ENCODE measurements around the gene OAS1. TPM values are rescaled to one million over a fixed set of nuclear protein-coding genes. Genes with fewer than 3 reads are reported as not detected.
A peak's percentile ranks its signal among the peaks of the same experiment; 100 is the strongest.
"Not testable (repeated sequence)": the region's sequence is repeated elsewhere in the genome, so short reads cannot be mapped to it uniquely, and the experiment has no call there.

The OAS1 gene
- total RNA-seq, 1 donor from 2014 or later = 17.8 TPM

DNA sequence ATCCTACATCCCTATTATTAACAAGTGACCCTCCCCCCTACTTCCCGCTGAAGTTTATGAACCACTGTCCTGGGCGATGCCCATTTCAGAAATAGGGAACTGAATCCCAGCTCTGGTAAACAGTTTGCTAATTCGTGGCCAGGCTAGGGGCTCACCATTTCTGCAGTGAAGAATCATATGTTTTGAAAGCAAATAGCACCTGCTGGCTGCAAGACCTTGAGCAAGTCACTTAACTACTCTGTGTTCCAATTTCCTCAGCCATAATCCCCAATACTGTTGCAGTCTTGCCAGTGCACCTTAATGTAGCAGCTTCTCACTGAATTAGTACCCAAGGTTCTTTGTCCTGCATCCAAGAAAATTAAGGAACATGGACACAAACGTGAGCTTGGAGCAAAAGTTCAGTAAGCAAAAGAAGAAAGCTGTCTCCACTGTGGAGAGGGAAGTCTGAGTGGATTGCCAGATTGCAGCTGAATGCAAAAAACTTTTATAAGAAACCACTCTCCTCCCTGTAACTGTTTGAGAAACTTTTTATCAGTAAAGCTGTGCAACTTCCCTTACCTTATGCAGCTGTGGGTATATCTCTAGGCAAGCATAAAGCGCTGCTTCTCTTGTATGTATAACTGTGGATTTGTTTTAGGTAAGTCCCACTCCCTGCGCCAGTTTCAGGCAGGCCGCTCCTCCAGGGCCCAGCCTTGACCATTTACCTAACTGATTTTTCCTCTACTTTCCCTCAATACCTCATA is 824 bp downstream of the OAS1 start:
- peak overlapping the region; percentile 96 for H3K4me3 Mint-ChIP-seq (ENCODE audit: low read depth)
- intact Hi-C loops (cut with micrococcal nuclease) = loop anchor here (2.0 to 10.0 kb wide), 2 partner anchors 71 to 227 kb away; partner anchors contain the start of genes OAS2 and RASAL1
- peaks cover 40% of the 10 kb centered on the region for H3K36me3 Mint-ChIP-seq (ENCODE audit: low read depth)
- peaks cover 50% of the 10 kb centered on the region for H3K4me1 Mint-ChIP-seq (ENCODE audit: low read depth)
- H3K9me3 Mint-ChIP-seq = peaks cover 9% of the 10 kb centered on the region
- DNase-seq (ENCODE audit: low spot score) = no peak
- peak overlapping the region; percentile 95 for H3K27ac Mint-ChIP-seq
- no peaks in the 10 kb centered on the region for H3K27me3 Mint-ChIP-seq (ENCODE audit: low read depth)

DNA sequence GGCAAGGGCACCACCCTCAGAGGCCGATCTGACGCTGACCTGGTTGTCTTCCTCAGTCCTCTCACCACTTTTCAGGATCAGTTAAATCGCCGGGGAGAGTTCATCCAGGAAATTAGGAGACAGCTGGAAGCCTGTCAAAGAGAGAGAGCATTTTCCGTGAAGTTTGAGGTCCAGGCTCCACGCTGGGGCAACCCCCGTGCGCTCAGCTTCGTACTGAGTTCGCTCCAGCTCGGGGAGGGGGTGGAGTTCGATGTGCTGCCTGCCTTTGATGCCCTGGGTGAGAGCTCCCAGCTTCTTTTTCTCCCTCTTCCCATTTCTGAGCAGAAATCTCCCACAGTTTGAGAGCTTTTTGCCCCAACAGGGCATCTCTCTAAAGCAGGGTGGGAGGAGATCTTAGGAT is 1.8 kb downstream of the OAS1 start:
- intact Hi-C loops (cut with micrococcal nuclease) = loop anchor here (2.0 to 10.0 kb wide), 2 partner anchors 70 to 226 kb away; partner anchors contain the start of genes OAS2 and RASAL1
- peaks cover 50% of the 10 kb centered on the region for H3K36me3 Mint-ChIP-seq (ENCODE audit: low read depth)

DNA sequence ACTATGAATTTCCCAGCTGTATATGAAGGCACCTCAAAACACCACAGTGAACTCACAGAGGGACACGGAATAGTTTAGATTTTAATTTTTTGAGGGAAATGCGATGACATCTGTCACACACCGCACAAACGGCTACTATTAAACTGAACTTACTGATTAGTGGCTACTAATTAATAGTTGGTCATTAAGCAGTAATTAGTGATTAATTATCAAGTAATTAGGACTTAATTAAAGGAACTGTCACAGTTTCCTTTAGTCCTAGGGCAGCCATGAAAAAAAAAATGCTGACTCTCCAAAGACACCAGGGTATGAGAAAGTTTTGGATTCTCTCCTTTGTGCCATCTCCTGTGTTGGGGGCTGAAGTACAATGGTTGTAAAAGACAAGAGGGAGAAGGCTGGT is 2.9 kb downstream of the OAS1 start:
- Mint-ChIP-seq H3K4me3 (ENCODE audit: low read depth) (no peak overlapping the region), H3K9me3 (peaks cover 27% of the 10 kb centered on the region), H3K36me3 (ENCODE audit: low read depth) (peaks cover 60% of the 10 kb centered on the region), H3K27ac (no peak overlapping the region), H3K27me3 (ENCODE audit: low read depth) (no peaks in the 10 kb centered on the region), H3K4me1 (ENCODE audit: low read depth) (peaks cover 40% of the 10 kb centered on the region)
- intact Hi-C loops (cut with micrococcal nuclease) = loop anchor here (2.0 to 10.0 kb wide), 2 partner anchors 69 to 225 kb away; partner anchors contain the start of genes OAS2 and RASAL1
- no peak for DNase-seq (ENCODE audit: low spot score)

More for the DNA sequence above, 1.8 kb downstream of the OAS1 start:
- Mint-ChIP-seq H3K9me3 (peaks cover 19% of the 10 kb centered on the region), H3K27ac (peak overlapping the region; percentile 56), H3K4me3 (ENCODE audit: low read depth) (peak overlapping the region; percentile 96), H3K4me1 (ENCODE audit: low read depth) (peaks cover 45% of the 10 kb centered on the region), H3K27me3 (ENCODE audit: low read depth) (no peaks in the 10 kb centered on the region)
- DNase-seq (ENCODE audit: low spot score) = no peak

DNA sequence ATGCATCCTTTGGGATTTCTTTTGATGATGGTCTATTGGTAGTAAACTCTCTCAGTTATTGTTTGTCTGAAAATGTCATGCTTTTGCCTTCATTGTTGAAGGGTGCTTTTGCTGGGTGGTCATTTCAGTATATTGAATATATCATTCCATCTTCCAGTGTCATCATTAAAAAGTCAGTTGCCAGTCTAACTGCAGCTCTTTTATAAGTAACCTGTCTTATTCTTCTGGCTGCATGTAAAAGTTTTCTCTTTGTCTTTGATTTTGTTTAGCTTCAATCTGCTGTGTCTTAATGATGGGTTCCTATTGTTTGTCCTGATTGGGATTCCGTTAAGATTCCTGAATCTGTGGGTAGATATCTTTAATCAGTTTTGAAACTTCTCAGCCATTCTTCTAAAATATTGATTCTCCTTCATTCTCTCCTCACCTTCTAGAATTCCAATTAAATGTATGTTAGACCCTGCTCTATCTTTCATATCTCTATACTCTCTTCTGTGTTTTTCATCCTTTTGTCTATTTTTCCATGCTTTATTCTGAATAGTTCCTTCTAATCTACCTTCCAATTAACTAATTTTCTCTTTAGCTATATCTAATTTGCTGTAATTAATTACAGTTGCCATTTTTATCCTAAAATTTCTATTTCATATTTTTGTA is 6.4 kb downstream of the OAS1 start:
- H3K4me1 Mint-ChIP-seq (ENCODE audit: low read depth) = peaks cover 29% of the 10 kb centered on the region
- no peak overlapping the region for H3K4me3 Mint-ChIP-seq (ENCODE audit: low read depth)
- H3K36me3 Mint-ChIP-seq (ENCODE audit: low read depth) = peaks cover 93% of the 10 kb centered on the region
- no peak overlapping the region for H3K27ac Mint-ChIP-seq
- intact Hi-C loops (cut with micrococcal nuclease) = no loop called here
- H3K9me3 Mint-ChIP-seq = peaks cover 31% of the 10 kb centered on the region
- no peaks in the 10 kb centered on the region for H3K27me3 Mint-ChIP-seq (ENCODE audit: low read depth)
- DNase-seq (ENCODE audit: low spot score) = no peak

DNA sequence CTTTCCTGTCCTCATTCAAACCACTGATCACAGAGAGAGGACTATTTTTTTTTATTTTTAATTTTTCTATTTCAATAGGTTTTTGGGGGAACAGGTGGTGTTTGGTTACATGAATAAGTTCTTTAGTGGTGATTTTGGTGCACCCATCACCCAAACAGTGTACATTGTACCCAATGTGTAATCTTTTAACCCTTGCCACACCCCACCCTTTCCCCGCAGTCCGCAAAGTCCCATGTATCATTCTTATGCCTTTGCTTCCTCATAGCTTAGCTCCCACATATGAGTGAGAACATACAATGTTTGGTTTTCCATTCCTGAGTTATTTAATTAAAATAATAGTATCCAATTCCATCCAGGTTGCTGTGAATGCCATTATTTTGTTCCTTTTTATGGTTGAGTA is 7.1 kb downstream of the OAS1 start:
- DNase-seq (ENCODE audit: low spot score); H3K4me3 Mint-ChIP-seq (ENCODE audit: low read depth); H3K27me3 Mint-ChIP-seq (ENCODE audit: low read depth); intact Hi-C loops (cut with micrococcal nuclease); H3K27ac Mint-ChIP-seq: not testable (repeated sequence)
- Mint-ChIP-seq H3K36me3 (ENCODE audit: low read depth) (peaks cover 94% of the 10 kb centered on the region), H3K9me3 (peaks cover 31% of the 10 kb centered on the region), H3K4me1 (ENCODE audit: low read depth) (peaks cover 22% of the 10 kb centered on the region)

DNA sequence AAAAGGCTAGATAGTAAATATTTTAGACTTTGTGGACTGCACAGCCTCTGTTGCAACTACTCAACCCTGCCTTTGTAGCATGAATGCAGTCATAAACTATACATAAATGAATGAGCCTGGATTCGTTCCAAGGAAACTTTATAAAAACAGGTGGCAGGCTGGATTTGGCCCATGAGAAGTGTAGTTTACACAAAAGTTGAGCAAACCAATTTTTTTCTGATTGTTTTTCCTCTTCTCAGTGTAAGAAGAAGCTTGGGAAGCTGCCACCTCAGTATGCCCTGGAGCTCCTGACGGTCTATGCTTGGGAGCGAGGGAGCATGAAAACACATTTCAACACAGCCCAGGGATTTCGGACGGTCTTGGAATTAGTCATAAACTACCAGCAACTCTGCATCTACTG is 9.5 kb downstream of the OAS1 start:
- Mint-ChIP-seq H3K36me3 (ENCODE audit: low read depth) (peaks cover 91% of the 10 kb centered on the region), H3K4me1 (ENCODE audit: low read depth) (peaks cover 10% of the 10 kb centered on the region), H3K27me3 (ENCODE audit: low read depth) (no peaks in the 10 kb centered on the region), H3K9me3 (peaks cover 26% of the 10 kb centered on the region), H3K27ac (no peak overlapping the region), H3K4me3 (ENCODE audit: low read depth) (no peak overlapping the region)
- intact Hi-C loops (cut with micrococcal nuclease) = no loop called here
- no peak for DNase-seq (ENCODE audit: low spot score)

DNA sequence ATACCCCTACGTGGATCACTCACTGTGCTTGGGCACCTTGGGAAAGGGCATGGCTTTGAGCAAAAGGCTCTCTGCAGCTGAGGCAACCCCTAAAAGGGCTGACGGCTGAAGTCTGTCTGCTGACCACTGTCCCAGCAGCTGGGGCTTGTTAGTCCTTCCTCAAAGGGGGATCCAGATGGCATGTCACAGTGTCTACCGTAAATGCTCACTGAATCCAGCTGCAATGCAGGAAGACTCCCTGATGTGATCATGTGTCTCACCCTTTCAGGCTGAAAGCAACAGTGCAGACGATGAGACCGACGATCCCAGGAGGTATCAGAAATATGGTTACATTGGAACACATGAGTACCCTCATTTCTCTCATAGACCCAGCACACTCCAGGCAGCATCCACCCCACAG is 12.4 kb downstream of the OAS1 start:
- Mint-ChIP-seq H3K36me3 (ENCODE audit: low read depth) (peaks cover 76% of the 10 kb centered on the region), H3K4me1 (ENCODE audit: low read depth) (peaks cover 13% of the 10 kb centered on the region), H3K27ac (no peak overlapping the region), H3K9me3 (peaks cover 10% of the 10 kb centered on the region), H3K4me3 (ENCODE audit: low read depth) (no peak overlapping the region), H3K27me3 (ENCODE audit: low read depth) (no peaks in the 10 kb centered on the region)
- DNase-seq (ENCODE audit: low spot score) = no peak
- intact Hi-C loops (cut with micrococcal nuclease) = no loop called here

DNA sequence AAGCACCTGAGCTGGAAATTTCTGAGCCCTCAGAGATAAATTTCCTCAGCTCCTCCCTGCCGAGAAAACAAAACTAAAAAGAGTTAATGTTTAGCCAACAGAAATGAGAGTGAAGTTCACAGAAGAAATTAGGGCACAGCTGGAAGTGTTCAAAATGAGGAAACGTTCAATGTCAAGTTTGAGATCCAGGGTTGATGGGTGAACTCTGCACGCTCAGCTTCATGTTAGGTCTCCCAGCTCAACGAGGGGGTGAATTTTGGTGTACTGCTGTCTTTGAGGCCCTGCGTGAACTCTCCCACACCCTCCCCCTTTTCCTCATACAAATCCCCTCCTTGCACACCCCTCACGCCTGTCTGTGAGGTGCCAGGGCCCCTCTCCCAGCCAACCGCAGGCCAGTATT is 18.2 kb downstream of the OAS1 start:
- no peak overlapping the region for H3K27ac Mint-ChIP-seq

DNA sequence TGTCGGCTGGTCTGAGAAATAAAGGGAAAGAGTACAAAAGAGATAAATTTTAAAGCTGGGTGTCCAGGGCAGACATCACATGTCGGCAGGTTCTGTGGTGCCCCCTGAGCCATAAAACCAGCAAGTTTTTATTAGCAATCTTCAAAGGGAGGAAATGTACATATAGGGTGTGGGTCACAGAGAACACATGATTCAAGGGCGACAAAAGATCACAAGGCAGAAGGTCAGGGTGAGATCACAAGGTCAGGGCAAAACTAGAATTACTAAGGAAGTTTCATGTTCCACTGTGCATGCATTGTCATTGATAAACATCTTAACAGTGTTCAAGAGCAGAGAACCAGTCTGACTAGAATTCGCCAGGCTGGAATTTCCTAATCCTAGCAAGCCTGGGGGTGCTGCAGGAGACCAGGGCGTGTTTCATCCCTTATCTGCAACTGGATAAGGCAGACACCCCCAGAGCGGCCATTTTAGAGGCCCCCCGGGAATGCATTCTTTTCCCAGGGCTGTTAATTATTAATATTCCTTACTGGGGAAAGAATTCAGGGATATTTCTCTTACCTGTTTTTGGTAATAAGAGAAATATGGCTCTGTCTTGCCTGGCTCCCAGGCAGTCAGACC is 19.8 kb downstream of the OAS1 start:
- H3K27me3 Mint-ChIP-seq (ENCODE audit: low read depth); H3K4me1 Mint-ChIP-seq (ENCODE audit: low read depth); intact Hi-C loops (cut with micrococcal nuclease); DNase-seq (ENCODE audit: low spot score); H3K4me3 Mint-ChIP-seq (ENCODE audit: low read depth): not testable (repeated sequence)
- Mint-ChIP-seq H3K9me3 (peaks cover 10% of the 10 kb centered on the region), H3K27ac (peak overlapping the region; percentile 6), H3K36me3 (ENCODE audit: low read depth) (peaks cover 38% of the 10 kb centered on the region)

More for the DNA sequence above, 18.2 kb downstream of the OAS1 start:
- H3K27me3 Mint-ChIP-seq (ENCODE audit: low read depth) = no peaks in the 10 kb centered on the region
- H3K36me3 Mint-ChIP-seq (ENCODE audit: low read depth) = peaks cover 49% of the 10 kb centered on the region
- no peak for DNase-seq (ENCODE audit: low spot score)
- peaks cover 6% of the 10 kb centered on the region for H3K4me1 Mint-ChIP-seq (ENCODE audit: low read depth)
- intact Hi-C loops (cut with micrococcal nuclease) = no loop called here
- H3K9me3 Mint-ChIP-seq = peaks cover 10% of the 10 kb centered on the region
- H3K4me3 Mint-ChIP-seq (ENCODE audit: low read depth) = no peak overlapping the region

DNA sequence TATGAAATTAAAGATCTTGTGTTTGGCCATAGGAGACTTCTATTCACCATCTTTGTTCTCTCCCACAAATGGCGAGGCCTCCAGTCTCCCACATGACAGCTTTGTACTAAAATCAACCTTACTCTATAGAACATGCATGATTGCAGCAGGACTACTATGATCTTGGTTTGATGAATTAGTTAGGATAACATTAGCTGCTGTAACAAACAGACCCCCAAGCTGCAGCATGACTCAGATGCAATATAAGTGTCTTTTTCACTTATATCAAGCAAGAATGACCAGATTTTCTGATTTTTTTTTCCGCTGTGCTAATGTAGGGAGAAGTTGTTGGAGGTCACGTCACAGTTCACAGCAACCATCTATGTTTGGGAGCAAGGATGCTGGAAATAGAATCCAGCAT is 20.7 kb downstream of the OAS1 start:
- DNase-seq (ENCODE audit: low spot score) = no peak
- Mint-ChIP-seq H3K36me3 (ENCODE audit: low read depth) (peaks cover 30% of the 10 kb centered on the region), H3K27me3 (ENCODE audit: low read depth) (no peaks in the 10 kb centered on the region), H3K4me3 (ENCODE audit: low read depth) (no peak overlapping the region), H3K4me1 (ENCODE audit: low read depth) (peaks cover 6% of the 10 kb centered on the region), H3K27ac (no peak overlapping the region), H3K9me3 (peaks cover 10% of the 10 kb centered on the region)
- intact Hi-C loops (cut with micrococcal nuclease) = no loop called here

DNA sequence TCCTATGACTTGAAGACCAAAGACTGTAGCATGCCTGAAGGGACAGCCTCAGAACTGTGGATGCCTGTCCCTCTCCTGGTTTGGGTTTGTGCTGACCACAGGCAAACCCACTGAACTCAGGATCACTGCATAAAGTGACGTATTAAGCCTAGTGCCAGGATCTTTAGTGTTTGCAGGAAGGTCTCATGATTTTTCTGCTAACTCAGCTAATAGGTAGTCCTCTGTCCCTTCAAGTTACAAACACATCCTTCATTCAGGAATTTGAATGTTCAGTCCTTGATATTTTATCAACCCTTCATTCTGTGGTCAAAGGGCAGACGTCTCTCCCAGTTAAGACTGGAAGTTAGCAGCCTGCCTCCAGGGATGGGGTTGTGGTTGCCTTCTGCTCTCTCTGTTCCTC is 21.2 kb downstream of the OAS1 start:
- peaks cover 10% of the 10 kb centered on the region for H3K9me3 Mint-ChIP-seq
- no peak for DNase-seq (ENCODE audit: low spot score)
- H3K36me3 Mint-ChIP-seq (ENCODE audit: low read depth) = peaks cover 30% of the 10 kb centered on the region
- no peak overlapping the region for H3K27ac Mint-ChIP-seq
- intact Hi-C loops (cut with micrococcal nuclease) = no loop called here
- H3K4me3 Mint-ChIP-seq (ENCODE audit: low read depth) = no peak overlapping the region
- no peaks in the 10 kb centered on the region for H3K27me3 Mint-ChIP-seq (ENCODE audit: low read depth)
- H3K4me1 Mint-ChIP-seq (ENCODE audit: low read depth) = peaks cover 6% of the 10 kb centered on the region

DNA sequence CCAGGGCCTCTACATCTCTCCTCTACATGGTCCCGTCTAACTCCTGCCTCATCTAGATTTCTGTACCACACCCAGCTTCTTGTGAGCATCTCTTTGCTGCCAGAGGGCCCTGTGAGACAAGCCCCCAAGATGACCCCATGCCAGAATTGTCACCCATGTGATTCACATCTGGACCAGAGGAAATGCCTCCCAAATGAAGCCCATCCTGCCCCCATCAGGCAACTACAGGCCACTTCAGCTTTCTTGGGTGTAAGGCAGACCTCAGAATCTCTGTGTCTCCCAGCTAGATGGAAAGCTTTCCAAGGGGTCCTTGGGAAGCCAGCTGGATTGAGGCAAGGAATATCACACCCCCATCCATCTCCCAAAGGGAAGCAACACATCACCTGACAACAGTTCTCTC is 22.2 kb downstream of the OAS1 start:
- no peak overlapping the region for H3K4me3 Mint-ChIP-seq (ENCODE audit: low read depth)
- intact Hi-C loops (cut with micrococcal nuclease) = no loop called here
- no peaks in the 10 kb centered on the region for H3K27me3 Mint-ChIP-seq (ENCODE audit: low read depth)
- peaks cover 26% of the 10 kb centered on the region for H3K36me3 Mint-ChIP-seq (ENCODE audit: low read depth)
- H3K27ac Mint-ChIP-seq = no peak overlapping the region
- H3K9me3 Mint-ChIP-seq = peaks cover 10% of the 10 kb centered on the region
- H3K4me1 Mint-ChIP-seq (ENCODE audit: low read depth) = peaks cover 3% of the 10 kb centered on the region
- DNase-seq (ENCODE audit: low spot score) = no peak

DNA sequence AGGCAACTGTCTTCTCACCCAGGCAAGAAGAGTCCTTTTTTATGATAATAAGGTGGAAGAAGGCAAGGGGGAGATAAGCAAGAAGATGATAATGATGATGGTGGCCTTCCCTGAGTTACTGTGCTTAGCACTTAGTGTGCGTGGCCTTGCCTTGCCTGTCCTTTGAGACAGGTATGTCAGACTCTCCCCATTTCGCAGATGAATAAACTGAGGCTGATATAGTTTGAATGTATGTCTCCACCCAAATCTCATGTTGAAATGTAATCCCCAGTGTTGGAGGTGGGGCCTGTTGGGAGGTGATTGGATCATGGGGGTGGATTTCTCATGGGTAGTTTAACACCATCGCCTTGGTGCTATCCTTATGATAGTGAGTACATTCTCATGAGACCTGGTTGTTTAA is 23.0 kb downstream of the OAS1 start:
- intact Hi-C loops (cut with micrococcal nuclease) = no loop called here
- Mint-ChIP-seq H3K4me1 (ENCODE audit: low read depth) (peaks cover 6% of the 10 kb centered on the region), H3K27ac (no peak overlapping the region), H3K36me3 (ENCODE audit: low read depth) (peaks cover 20% of the 10 kb centered on the region), H3K4me3 (ENCODE audit: low read depth) (no peak overlapping the region), H3K9me3 (peaks cover 10% of the 10 kb centered on the region), H3K27me3 (ENCODE audit: low read depth) (no peaks in the 10 kb centered on the region)
- DNase-seq (ENCODE audit: low spot score) = no peak

All from activated T-helper 2 cell treated with anti-CD3 and anti-CD28 coated beads, Interferon-gamma antibody, Interleukin-2, Interleukin-4, amounts not matched to agents 10 μg/mL and 5 μg/mL and 100 μg/mL, durations not matched to agents 14 hours and 24 hours and 36 hours (primary cell).